GM04503 (cell line): ENCODE results near the gene CHST4.
"Not testable (repeated sequence)": the region's sequence is repeated elsewhere in the genome, so short reads cannot be mapped to it uniquely, and the experiment has no call there.

Experiments used
- DNase-seq: peaks from one replicate; pipeline ENCODE4 v3.0.0-alpha.2; 2012; ENCODE audit warnings: low read depth

Gene CHST4

GRCh38 chr16:71526111-71526631 lies at the start of gene CHST4:
TSS of gene CHST4 (plus strand) at chr16:71526426. CDS start at chr16:71536678, 10,252 bp downstream.
- DNase-seq: peak; percentile 21

- no peak for DNase-seq
Measured at GRCh38 chr16:71476457-71477124, 49.6 kb upstream of the CHST4 start.

GRCh38 chr16:71479420-71479819 lies 46.8 kb upstream of the CHST4 start:
- no peak for DNase-seq

- no peak for DNase-seq
Measured at GRCh38 chr16:71480956-71481355, 45.3 kb upstream of the CHST4 start.

GRCh38 chr16:71482569-71482968 lies 43.7 kb upstream of the CHST4 start:
- DNase-seq: no peak

- peak; percentile 67 for DNase-seq
Measured at GRCh38 chr16:71484006-71484893, 42.0 kb upstream of the CHST4 start.

- no peak for DNase-seq
Measured at GRCh38 chr16:71489122-71489521, 37.1 kb upstream of the CHST4 start, which contains the start of gene ZNF19. TSS of gene ZNF19 (minus strand) at chr16:71489324. CDS start at chr16:71482114, 7,210 bp downstream.

- no peak for DNase-seq
Measured at GRCh38 chr16:71490361-71490760, 35.9 kb upstream of the CHST4 start.

- no peak for DNase-seq
Measured at GRCh38 chr16:71491054-71491453, 35.2 kb upstream of the CHST4 start.

GRCh38 chr16:71492786-71493185 lies 33.4 kb upstream of the CHST4 start:
- DNase-seq: no peak

- DNase-seq: no peak
Measured at GRCh38 chr16:71493213-71493612, 33.0 kb upstream of the CHST4 start.

GRCh38 chr16:71498031-71498430 lies 28.2 kb upstream of the CHST4 start:
- DNase-seq: no peak

- DNase-seq: no peak
Measured at GRCh38 chr16:71499775-71500364, 26.4 kb upstream of the CHST4 start.

- no peak for DNase-seq
Measured at GRCh38 chr16:71500964-71501363, 25.3 kb upstream of the CHST4 start.

GRCh38 chr16:71501547-71501946 lies 24.7 kb upstream of the CHST4 start:
- DNase-seq: no peak

- not testable (repeated sequence) for DNase-seq
Measured at GRCh38 chr16:71504051-71504450, 22.2 kb upstream of the CHST4 start.

- no peak for DNase-seq
Measured at GRCh38 chr16:71504901-71505300, 21.3 kb upstream of the CHST4 start.

GRCh38 chr16:71507061-71507460 lies 19.2 kb upstream of the CHST4 start:
- no peak for DNase-seq

GRCh38 chr16:71513302-71513701 lies 12.9 kb upstream of the CHST4 start:
- no peak for DNase-seq

GRCh38 chr16:71514476-71514875 lies 11.8 kb upstream of the CHST4 start:
- DNase-seq: no peak

- DNase-seq: no peak
Measured at GRCh38 chr16:71515026-71515425, 11.2 kb upstream of the CHST4 start.

- DNase-seq: no peak
Measured at GRCh38 chr16:71520550-71520949, 5.7 kb upstream of the CHST4 start.
